Stimulated activated CD4-positive, alpha-beta T cell treated with anti-CD3 and anti-CD28 coated beads, Interleukin-1b, Interleukin-23, amount 100 ng/mL, for 24 hours (primary cell): ENCODE data around the gene APLP1.
"Not testable (repeated sequence)": the region's sequence is repeated elsewhere in the genome, so short reads cannot be mapped to it uniquely, and the experiment has no call there.

ENCODE experiments used
- DNase-seq, 4 experiments: peaks; one replicate each; pipeline ENCODE4 v3.0.0-alpha.2; 2020; ENCODE audit warnings: low read depth in 4 of 4, low spot score in 1 of 4

The APLP1 gene

DNA sequence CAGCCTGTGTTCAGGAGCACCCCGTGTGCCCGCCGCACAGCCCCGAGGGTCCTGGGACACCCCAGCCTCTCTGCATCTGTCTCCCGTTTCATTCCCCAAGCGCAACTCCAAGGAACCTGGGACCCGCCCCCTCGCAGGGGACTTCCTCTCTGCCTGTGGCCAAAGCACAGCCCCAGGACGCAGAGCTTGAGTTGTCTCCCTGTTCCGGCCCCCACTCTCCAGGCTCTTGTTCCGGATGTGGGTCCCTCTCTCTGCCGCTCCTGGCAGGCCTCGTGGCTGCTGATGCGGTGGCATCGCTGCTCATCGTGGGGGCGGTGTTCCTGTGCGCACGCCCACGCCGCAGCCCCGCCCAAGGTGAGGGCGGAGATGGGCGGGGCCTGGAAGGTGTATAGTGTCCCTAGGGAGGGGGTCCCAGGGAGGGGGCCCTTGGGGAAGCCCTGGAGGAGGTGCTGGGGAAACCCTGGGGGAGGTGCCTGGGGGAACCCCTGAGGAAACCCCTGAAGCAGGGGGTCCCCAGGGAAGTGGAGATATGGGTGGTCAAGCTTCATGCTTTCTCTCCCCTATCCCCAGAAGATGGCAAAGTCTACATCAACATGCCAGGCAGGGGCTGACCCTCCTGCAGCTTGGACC lies 35.3 kb downstream of the APLP1 start:
- DNase-seq: peak; percentile 57 to 81 (median 62)

DNA sequence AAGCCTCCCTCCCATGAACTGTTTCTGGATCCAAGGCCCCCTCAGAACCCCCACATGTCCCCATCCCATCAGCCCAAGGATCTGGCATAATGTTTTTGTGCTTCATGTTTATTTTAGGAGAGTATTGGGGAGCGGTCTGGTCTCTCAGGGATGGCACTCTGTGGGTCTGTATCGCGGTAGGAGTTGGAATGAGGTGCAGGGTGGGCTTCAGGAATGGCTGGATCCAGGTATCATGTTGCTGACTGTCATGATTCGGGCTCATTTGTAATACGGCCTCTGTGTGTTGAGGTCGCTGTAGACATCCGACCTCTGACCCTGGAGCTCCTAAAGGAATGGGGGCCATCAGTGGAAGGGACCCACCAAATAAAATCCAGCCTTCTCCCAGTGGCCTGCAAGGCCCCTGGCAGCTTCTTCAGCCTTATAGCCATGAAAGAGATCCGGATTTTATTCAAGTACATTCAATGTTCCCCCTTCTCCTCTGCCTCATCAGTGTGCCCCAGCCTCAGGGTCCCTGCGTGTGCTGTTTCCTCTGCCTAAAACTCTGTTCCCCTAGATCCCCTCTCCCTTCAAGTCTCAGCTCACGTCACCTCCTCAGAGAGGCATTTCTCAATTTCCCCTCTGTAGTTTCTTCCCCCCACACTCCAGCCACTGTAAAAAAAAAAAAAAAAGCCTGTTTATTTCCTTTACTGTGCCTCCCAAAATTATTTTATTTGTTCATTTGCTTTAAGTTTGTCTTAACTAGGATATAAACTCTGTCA lies 36.1 kb downstream of the APLP1 start:
- DNase-seq: no peak

DNA sequence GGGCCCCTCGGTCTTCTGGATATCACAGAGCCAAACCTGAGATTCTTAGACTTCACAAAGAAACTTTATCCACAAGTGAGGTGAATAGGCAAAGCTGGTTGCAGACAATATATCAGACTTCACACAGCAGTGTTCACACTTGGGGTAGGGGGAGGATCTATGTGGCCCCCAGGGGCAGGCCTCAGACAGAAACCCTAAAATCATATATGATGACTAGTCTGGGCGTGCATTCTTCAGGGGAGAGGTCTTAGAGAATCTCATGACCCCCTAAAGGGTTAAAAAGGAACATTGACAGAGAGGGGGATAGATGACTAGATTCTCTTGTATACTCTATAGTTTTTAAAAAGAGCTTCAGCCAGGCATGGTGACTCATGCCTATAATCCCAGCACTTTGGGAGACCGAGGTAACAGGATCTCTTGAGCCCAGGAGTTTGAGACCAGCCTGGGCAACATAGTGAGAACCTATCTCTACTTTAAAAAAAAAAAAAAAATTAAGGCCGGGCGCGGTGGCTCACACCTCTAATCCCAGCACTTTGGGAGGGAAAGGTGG lies 36.9 kb downstream of the APLP1 start:
- no peak for DNase-seq

DNA sequence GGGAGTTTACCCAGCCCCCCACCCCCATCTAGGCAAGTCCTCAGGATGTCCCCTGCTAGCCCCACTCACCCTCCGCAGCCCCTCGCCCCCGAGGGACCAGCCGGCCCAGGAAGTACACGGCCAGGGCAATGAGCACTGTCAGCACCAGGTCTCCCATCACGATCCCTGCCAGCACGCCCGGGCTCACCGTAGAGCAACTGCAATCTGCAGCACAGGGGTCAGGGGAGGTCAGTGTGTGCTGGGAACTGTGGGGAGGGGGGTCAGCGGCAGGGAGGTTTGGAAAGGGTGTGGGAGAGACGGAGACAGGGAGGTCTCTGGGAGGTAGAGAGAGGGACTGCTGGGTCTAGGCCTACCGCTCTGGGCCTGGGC lies 39.0 kb downstream of the APLP1 start:
- no peak for DNase-seq

DNA sequence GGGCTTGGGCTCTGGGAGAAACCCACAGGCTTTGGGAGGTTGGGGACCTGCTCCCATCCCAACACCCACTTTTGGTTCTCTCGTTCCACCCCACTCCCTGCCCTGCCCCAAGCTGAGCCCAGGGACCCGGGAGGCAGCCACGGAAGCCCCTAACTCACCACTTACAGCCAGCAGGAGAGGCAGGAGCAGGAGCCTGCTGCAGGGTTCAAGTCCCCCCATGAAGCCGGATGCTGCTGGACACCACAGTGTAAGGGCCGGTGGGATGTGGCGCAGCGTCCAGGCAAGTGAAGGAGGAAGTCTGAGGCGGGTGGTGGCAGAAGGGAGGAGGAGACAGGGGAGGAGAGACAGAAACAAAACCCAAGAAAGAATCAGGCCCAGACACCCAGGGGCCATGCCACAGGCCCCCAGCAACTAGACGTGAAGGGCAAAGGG lies 39.7 kb downstream of the APLP1 start, which contains the start of gene TYROBP:
Gene TYROBP (minus strand): TSS at position 286 of the 432 bp plus-strand sequence. CDS start 67 bp downstream, at position 219.
- no peak for DNase-seq

DNA sequence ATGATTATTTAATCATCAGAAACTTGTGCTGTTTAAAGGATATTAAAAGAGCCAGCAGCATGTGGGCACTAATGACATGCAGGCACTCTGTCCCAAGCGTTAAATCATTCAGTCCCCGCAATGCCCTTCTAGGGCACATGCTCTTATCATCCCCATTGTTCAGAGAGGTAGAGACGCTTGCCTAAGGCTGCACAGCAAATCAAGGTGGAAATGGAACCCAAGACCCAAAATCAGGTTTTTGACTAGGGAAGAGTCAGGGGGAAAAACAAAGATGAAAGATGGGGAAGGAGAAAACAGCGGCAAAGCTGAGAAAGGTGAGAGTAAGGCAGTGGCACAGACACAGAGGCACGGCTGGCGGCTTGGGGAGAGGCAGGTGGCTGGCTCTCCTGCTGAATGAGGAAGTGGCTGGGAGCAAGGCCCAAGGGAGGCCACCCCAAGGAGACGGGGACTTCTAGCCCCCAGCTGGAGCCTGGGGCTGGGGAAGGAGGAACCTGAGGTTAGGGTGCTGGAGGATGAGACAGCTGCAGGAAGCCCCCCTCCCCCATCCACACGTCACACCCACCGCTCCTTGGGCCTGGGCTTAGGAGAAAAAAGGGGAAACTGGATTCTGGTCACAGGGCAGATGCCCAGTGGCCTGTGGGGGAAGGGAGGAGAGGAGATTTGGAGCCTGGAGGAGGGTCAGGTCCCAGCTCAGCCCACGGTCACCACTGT lies 40.8 kb downstream of the APLP1 start:
- no peak for DNase-seq

DNA sequence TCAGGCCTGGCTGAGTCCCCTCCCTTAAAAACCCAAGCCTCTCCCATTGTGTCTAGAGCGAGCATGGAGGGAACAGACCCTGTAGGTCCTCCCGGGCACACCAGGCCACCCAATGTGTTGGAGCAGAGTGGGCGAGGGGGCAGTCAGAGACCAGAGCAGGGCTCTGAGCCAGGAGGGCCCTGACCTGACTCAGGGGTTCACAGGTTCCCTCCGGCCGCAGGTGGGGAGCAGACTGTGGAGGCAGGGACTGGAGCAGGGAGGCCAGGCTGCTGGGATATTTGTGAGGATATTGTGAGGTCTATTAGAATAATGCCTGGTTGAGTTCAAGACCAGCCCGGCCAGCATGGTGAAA lies 41.3 kb downstream of the APLP1 start:
- DNase-seq: no peak

DNA sequence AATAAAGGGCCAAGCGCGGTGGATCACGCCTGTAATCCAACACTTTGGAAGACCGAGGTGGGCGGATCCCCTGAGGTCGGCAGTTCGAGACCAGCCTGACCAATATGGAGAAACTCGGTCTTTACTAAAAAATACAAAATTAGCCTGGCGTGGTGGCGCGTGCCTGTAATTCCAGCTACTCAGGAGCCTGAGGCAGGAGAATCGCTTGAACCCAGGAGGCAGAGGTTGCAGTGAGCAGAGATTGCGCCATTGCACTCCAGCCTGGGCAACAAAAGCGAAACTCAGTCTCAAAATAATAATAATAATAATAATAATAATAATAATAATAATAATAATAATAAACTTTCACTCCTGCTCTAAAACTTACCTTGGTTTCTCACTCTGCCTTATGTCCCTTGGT lies 42.0 kb downstream of the APLP1 start:
- DNase-seq: not testable (repeated sequence)

DNA sequence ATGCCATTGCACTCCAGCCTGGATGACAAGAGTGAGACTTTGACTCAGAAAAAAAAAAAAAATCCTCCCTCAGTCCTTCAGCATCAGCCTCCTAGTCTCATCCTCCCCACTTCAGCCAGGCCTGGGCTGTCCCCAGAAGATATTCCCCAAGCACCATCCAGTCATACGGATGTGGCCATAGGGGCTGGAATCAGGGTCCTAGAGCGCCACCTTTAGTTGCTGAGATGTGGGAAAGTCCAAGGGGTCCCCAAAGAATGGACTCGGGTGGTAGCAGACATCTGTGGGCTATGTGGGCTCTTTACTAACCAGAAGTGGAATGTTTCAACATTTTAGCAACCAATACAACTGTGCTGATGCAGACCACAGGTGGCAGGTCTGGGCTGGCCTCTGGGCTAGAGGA lies 42.8 kb downstream of the APLP1 start:
- DNase-seq: no peak

DNA sequence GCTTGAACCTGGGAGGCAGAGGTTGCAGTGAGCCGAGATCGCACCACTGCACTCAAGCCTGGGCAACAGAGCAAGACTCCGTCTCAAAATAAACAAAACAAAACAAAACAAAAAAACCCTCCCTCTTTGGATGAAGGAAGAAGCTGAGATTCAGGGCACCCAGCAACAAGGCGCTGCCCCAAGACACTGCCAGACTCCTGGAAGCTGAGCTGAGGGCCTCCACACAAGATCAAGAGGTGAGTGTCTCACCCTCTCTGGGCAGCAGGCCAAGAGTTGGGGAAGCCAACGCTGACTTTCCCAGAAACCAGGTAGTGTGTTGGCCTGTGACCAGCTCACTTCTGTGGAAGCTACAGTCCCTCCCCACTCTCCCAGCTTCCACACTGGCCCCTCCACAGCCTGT lies 43.4 kb downstream of the APLP1 start:
- DNase-seq: no peak

DNA sequence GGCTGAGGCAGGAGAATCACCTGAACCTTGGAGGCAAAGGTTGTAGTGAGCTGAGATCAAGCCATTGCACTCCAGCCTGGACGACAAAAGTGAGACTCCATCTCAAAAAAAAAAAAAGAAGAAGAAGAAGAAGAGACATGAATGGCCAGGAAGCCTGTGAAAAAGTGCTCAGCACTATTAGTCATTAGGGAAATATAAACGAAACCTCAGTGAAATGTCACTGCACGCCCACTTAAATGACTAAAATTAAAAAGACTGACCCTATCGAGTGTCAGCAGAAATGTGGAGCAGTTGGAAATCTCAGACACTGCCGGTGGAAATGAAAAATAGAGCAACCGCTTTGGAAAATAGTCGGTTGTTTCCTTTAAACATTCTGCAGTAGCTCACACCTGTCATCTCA lies 45.2 kb downstream of the APLP1 start:
- no peak for DNase-seq

DNA sequence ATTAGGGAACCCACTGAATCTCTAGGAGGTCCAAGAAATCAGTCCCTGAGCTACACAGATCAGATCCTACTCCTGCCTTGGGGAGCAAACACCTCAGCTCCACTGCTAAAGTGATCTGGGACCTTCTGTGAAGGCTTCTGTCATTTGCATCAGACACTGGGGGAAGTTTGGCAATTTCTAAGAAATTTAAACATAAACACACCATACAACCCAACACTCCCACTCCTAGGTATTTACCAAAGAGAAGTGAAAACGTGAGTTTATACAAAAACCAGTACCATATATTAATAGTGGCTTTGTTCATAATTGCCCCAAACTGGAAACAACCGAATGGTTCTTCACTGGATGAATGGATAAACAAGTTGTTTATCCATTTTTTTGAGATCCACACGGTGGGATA lies 47.1 kb downstream of the APLP1 start:
- no peak for DNase-seq

DNA sequence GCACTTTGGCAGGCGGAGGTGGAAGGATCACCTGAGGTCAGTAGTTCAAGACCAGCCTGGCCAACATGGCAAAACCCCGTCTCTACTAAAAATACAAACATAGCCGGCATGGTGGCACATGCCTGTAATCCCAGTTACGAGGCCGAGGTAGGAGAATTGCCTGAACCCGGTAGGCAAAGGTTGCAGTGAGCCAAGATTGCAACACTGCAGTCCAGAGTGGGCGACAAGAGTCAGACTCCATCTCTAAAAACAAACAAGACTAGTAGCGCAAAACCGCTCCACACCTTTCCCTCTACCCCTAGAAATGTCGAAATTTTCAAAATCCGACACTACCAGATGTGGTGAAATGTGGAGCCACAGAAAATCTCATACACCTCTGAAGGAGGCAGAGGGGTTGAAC lies 50.9 kb downstream of the APLP1 start:
- DNase-seq: no peak

DNA sequence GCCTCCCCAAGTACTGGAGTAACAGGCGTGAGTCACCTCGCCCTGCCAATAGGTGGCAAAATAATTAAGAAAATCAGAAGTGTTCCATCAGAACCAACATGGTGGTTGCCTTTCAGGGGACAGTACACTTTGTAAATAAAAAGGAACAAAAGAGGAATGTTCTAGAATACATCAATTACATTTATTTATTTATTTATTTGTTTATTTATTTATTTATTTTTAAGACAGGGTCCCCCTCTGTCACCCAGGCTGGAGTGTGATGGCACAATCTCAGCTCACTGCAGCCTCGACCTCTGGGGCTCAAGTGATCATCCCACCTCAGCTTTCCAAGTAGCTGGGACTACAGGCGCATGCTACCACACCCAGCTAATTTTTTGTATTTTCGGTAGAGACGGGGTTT lies 52.6 kb downstream of the APLP1 start:
- no peak for DNase-seq

DNA sequence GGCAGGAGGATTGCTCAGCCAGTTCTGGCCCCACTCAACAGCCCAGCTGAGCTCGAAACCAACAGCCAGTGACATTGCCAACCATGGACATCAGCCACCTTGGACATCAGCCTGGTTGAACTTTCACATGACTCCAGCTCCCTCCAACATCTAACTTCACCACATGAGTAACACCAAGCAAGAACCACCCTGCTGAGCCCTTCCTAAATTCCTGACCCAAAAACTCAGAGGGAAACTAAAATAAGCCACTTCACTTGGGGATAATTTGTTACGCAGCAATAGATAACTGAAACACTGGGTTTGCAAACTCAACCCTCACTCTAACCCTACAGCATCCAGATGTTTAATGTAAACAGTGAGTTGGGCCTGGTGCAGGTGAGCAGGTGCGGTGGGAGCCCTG lies 57.1 kb downstream of the APLP1 start:
- DNase-seq: no peak

DNA sequence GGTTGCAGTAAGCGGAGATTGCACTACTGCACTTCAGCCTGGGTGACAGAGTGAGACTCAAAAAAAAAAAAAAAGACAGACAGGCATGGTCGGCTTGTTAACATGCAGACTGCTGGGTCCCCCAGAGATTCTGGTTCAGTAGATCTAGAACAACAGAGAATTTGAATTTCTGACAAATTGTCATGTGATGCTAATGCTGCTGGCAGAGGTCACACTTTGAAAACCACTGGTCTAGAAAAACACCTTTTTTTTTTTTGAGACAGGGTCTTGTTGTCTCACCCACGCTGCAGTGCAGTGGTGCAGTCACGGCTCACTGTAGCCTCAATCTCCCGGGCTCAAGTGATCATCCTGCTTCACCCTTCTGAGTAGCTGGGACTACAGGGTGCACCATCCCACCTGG lies 60.1 kb downstream of the APLP1 start:
- DNase-seq: no peak
